K562 (cell line): Measurements from ENCODE around the gene ADCY1. TPM values are rescaled to one million over a fixed set of nuclear protein-coding genes. Genes with fewer than 3 reads are reported as not detected.

Source experiments
- ATAC-seq: fragments of 200-7000 bp; cut with Tn5 transposase; 3 replicates; pipeline ENCODE4 v1.9.1; 2020; ENCODE audit warnings: moderate library complexity
- BruUV-seq: library from RNA; stranded (reverse); fragments of 400-500 nt; replicated peaks from 2 replicates; lab custom pipeline; 2021; lab: Mats Ljungman, UMichigan
- CTCF ChIA-PET: fragments of 300-600 bp; formaldehyde crosslinking; extraction: SDS; loops from one replicate; lab custom pipeline; 2021; ENCODE audit warnings: low intra/inter-chr PET ratio; lab: Yijun Ruan, JAX
- POLR2A ChIA-PET: fragments of 300-600, 350-650 bp; sonication (Branson Sonifier 250); formaldehyde crosslinking; extraction: SDS; loops from one replicate; lab custom pipeline; 2021; ENCODE audit warnings: antibody characterized with exemption, inconsistent platforms; lab: Yijun Ruan, JAX
- DNase-seq, 4 experiments: peaks; one replicate each; pipeline versions ENCODE4 v3.0.0 to v3.0.0-alpha.2; 2011 to 2018; ENCODE audit warnings: low spot score in 3 of 4, mixed read lengths in 3 of 4; ENCODE audit errors: extremely low read depth in 1 of 4
- FAIRE-seq: peaks from 2 replicates; lab custom pipeline; 2011; peaks lifted over from hg19 to GRCh38; lab: Jason Lieb, UNC
- H2AFZ ChIP-seq: 2 replicates; pipeline ENCODE4 v1.6.0; 2011; ENCODE audit warnings: low read depth, low read length, control low read depth, inconsistent platforms
- H3K27ac ChIP-seq: fragments of 200-600 bp; 3 replicates; pipeline ENCODE4 v1.8.0; 2011; ENCODE audit warnings: low read depth, mild to moderate bottlenecking, control low read depth, inconsistent platforms, low read length, moderate library complexity, mixed read lengths; ENCODE audit errors: extremely low read depth
- H3K27me3 ChIP-seq, 2 experiments: fragments of 300-600 bp in 1 of 2; 2 replicates in 1 of 2; 3 replicates in 1 of 2; pipeline versions ENCODE4 v1.6.0 to v1.8.0; 2011; ENCODE audit warnings: inconsistent platforms in 2 of 2, low read length in 2 of 2, mild to moderate bottlenecking in 1 of 2, mixed read lengths in 1 of 2, moderate library complexity in 1 of 2; ENCODE audit not compliant: control insufficient read depth in 2 of 2, insufficient read depth in 2 of 2
- H3K36me3 ChIP-seq: fragments of 300-600 bp; 3 replicates; pipeline ENCODE4 v1.8.0; 2011; ENCODE audit warnings: mild to moderate bottlenecking, low read length, inconsistent platforms; ENCODE audit not compliant: control insufficient read depth, insufficient read depth
- H3K4me1 ChIP-seq, 2 experiments: fragments of 200-600 bp in 1 of 2; replicated peaks in 1 of 2; 2 replicates in 1 of 2; 3 replicates in 1 of 2; pipeline versions ENCODE4 v1.5.1 to v1.8.0; 2011; ENCODE audit warnings: inconsistent platforms in 2 of 2, low read length in 2 of 2, mild to moderate bottlenecking in 1 of 2, mixed read lengths in 1 of 2, moderate library complexity in 1 of 2; ENCODE audit not compliant: control insufficient read depth in 2 of 2, insufficient read depth in 2 of 2
- H3K4me2 ChIP-seq: 2 replicates; pipeline ENCODE4 v1.6.1; 2011; ENCODE audit warnings: low read length, control low read depth, inconsistent platforms, mixed read lengths; ENCODE audit not compliant: insufficient read depth
- H3K4me3 ChIP-seq: fragments of 200-600 bp; sonication (generic), shearing (Covaris generic); 2 replicates; pipeline ENCODE4 v1.5.1; 2016; ENCODE audit warnings: control low read depth, inconsistent platforms
- H3K79me2 ChIP-seq: fragments of 200-600 bp; 3 replicates; pipeline ENCODE4 v1.8.0; 2011; ENCODE audit warnings: low read length, inconsistent platforms; ENCODE audit not compliant: control insufficient read depth, insufficient read depth
- H3K9ac ChIP-seq, 2 experiments: 2 replicates each; pipeline versions ENCODE4 v1.6.0 to v1.6.1; 2011; ENCODE audit warnings: low read depth in 2 of 2, low read length in 2 of 2, control low read depth in 1 of 2, inconsistent platforms in 1 of 2, mild to moderate bottlenecking in 1 of 2, mixed read lengths in 1 of 2; ENCODE audit not compliant: insufficient read depth in 1 of 2
- H3K9me1 ChIP-seq: one replicate; pipeline ENCODE4 v1.6.0; 2011; ENCODE audit warnings: inconsistent platforms, mild to moderate bottlenecking, low read length, moderate library complexity; ENCODE audit not compliant: control insufficient read depth, insufficient read depth
- H3K9me3 ChIP-seq: replicated peaks from 2 replicates; pipeline ENCODE4 v1.5.1; 2011; ENCODE audit warnings: low read depth, low read length, inconsistent platforms; ENCODE audit not compliant: control insufficient read depth, insufficient read depth
- H4K20me1 ChIP-seq: replicated peaks from 2 replicates; pipeline ENCODE4 v1.6.1; 2011; ENCODE audit warnings: low read length, inconsistent platforms, mixed read lengths; ENCODE audit not compliant: control insufficient read depth, insufficient read depth
- ILF3 ChIP-seq: fragments of 450-650 bp; IDR thresholded peaks from 2 replicates; pipeline ENCODE4 v1.6.1; 2018; ENCODE audit warnings: antibody characterized with exemption, mild to moderate bottlenecking, moderate library complexity, borderline replicate concordance
- ZNF146 ChIP-seq: IDR thresholded peaks from one replicate; pipeline ENCODE4 v1.6.1; 2018; ENCODE audit warnings: missing compliant biosample characterization; ENCODE audit not compliant: unreplicated experiment
- WGBS: fragments of 100-300 bp; shearing (Covaris generic); methylation state at CpG from one replicate; pipeline ENCODE4 v1.1.6; 2016; ENCODE audit warnings: low coverage, mixed read lengths; ENCODE audit not compliant: insufficient coverage; ENCODE audit errors: missing lambda C conversion rate; 5-methylcytosine and 5-hydroxymethylcytosine counted together
- in situ Hi-C: fragments of 300-500 bp; cut with MboI; formaldehyde crosslinking; loops from 4 replicates; pipeline ENCODE4 v1.15.0; 2018; ENCODE audit warnings: inconsistent platforms, mixed read lengths
- intact Hi-C: fragments of 100-400 bp; cut with micrococcal nuclease; formaldehyde crosslinking; loops from 2 replicates; pipeline ENCODE4 v1.14.2; 2022
- polyA plus RNA-seq, 8 experiments: library from polyadenylated mRNA; depleted of rRNA in 4 of 8; stranded (reverse) in 5 of 8; unstranded in 3 of 8; fragments of >200 nt; fragmentation: Nextera tagmentation in 2 of 8; fragmentation: Illumina TruSeq in 1 of 8; extraction: Ambion mirVana in 2 of 8; extraction: Trizol in 1 of 8; gene quantifications; 2 replicates each; pipeline versions ENCODE4 v1.2.1 to v1.2.3, GENCODE V29; 2011 to 2014; ENCODE audit warnings: inconsistent platforms in 1 of 8, missing spikeins in 1 of 8
- total RNA-seq, 7 experiments: library from RNA; depleted of rRNA in 6 of 7; stranded (reverse); fragments of >200 nt in 6 of 7; fragmentation: Illumina TruSeq in 2 of 7; extraction: Trizol in 2 of 7; gene quantifications; 2 replicates each; pipeline versions ENCODE4 v1.2.1 to v1.2.3, GENCODE V29; 2011 to 2021; ENCODE audit warnings: low replicate concordance in 1 of 7
- TF ChIP-seq, protein P1 (sequence below): fragments of 200-800 bp; sonication (Bioruptor generic); IDR thresholded peaks from 2 replicates; pipeline ENCODE4 v1.6.1; 2017; ENCODE audit warnings: missing genetic modification characterization, missing compliant biosample characterization

ADCY1 gene
- total and polyA plus RNA-seq, 9 of the 15 experiments (the other 6 are each of a cell fraction or from before 2014, with no cell fraction given), result under 0.01 to 0.18 (median 0.10) TPM; not detected in 4

DNA sequence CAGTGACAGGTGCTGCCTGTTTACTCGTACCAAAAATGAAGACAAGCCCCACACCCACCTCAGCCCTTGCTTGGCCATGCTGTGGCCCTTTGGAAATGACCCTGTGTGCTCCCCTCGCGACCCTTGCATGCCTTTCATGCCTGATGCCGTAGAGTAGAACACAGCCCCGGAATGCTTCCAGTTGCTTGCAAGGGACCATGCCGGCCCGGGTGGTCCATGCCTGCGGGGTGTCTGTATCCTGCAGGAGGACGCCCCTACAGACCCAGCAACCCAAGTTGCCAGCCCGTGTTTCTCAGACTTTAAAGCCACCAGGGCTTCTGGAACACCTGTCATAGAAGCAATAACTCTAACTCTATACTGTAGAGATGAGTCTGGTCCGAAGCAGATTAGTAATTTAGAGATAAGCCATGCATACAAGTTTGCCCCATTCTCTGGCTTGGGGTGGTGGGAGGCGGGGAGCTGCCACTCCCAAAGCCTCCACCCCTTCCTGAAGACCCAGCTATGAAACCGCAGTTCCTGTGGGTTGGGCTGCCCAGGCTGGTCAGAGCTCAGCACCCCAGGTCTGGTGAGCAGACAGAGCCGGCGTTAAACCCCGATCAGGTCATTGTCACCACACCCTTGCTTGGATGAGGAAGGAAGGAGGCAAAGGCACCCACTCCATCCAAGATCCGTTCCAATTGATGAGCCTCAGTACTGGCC lies 143.5 kb downstream of the ADCY1 start:
- DNase-seq (no peak), FAIRE-seq (no peak), ATAC-seq (no peak)
- Histone ChIP-seq H3K4me1 (peaks cover 0 to 4% of the 10 kb centered on the region in 2 experiments; a peak in 1 of 5 replicates), H3K9me1 (no peaks in the 10 kb centered on the region), H2AFZ (no peak overlapping the region), H3K9ac (no peak overlapping the region), H3K4me3 (no peak overlapping the region), H3K4me2 (no peak overlapping the region), H3K27ac (no peak overlapping the region), H3K27me3 (peaks cover 23 to 61% of the 10 kb centered on the region in 2 experiments; a peak in 4 of 5 replicates), H3K9me3 (no peaks in the 10 kb centered on the region), H3K36me3 (no peaks in the 10 kb centered on the region), H4K20me1 (peaks cover 3% of the 10 kb centered on the region; the same call in 1 of the 2 replicates), H3K79me2 (no peaks in the 10 kb centered on the region)
- WGBS, result 1% methylated on average over 17 of the region's 17 CpGs
- no TSS peak for BruUV-seq
- intact Hi-C loops, result no loop called here
- TF ChIP-seq, protein P1, sequence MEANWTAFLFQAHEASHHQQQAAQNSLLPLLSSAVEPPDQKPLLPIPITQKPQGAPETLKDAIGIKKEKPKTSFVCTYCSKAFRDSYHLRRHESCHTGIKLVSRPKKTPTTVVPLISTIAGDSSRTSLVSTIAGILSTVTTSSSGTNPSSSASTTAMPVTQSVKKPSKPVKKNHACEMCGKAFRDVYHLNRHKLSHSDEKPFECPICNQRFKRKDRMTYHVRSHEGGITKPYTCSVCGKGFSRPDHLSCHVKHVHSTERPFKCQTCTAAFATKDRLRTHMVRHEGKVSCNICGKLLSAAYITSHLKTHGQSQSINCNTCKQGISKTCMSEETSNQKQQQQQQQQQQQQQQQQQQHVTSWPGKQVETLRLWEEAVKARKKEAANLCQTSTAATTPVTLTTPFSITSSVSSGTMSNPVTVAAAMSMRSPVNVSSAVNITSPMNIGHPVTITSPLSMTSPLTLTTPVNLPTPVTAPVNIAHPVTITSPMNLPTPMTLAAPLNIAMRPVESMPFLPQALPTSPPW (CRISPR knock-in tag), result peak; percentile 36; the same call in 1 of the 2 replicates
- no peak for TF ChIP-seq ILF3
- no peak for TF ChIP-seq ZNF146 (CRISPR knock-in tag)
- ChIA-PET CTCF (no interaction called here), POLR2A (no interaction called here)
- in situ Hi-C loops, result no loop called here
